ENCODE measurements around the gene BPIFB1. TPM values are rescaled to one million over a fixed set of nuclear protein-coding genes. Genes with fewer than 3 reads are reported as not detected.

BPIFB1 gene
- total and polyA plus RNA-seq, 2 of the 13 experiments (the other 11 are each of a cell fraction or from before 2014, with no cell fraction given) = 0.82 to 4.4 TPM

DNA sequence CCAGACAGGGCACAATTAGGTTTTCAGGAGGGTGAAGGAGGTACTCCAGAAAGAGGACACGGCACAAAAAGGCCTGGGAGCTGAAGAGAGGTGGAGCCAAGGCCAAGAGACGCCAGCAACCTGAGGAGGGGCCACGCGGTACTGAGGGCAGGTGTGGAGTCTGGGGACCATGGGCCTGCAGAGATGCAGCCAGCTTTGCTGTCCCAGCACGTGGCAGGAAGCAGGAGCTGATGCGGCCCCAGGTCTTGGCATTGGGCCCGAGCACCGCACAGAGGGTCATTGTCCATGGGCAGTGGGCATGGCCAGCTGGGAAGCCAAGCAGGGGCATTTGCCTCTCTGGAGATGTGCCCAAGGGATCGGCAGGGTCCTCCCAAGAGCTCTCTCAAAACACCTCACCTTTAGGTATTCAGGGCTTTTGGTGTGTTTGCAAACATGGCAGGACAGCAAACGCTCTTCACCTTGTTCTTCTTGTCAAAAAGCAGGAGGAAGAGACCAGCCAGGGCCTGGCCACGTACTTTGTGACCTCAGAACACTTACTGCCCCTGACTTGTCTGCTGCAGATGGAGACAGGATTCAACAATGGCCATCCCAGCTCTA lies 1.4 kb upstream of the BPIFB1 start (continued):
- TF ChIP-seq SUZ12 (IDR thresholded peaks at IDR 0.05; ENCODE audit: low read depth, low read length) (no peak), ZSCAN22 (CRISPR knock-in tag; IDR thresholded peaks at IDR 0.05) (no peak), NFKB2 (CRISPR knock-in tag; IDR thresholded peaks at IDR 0.05; ENCODE audit: borderline replicate concordance) (peak; percentile 67; the same call in 1 of the 2 replicates), PHF21A (CRISPR knock-in tag; IDR thresholded peaks at IDR 0.05) (no peak), ZBTB34 (CRISPR knock-in tag; IDR thresholded peaks at IDR 0.05) (peak; percentile 47; the same call in 1 of the 2 replicates), NFIC (IDR thresholded peaks at IDR 0.05; ENCODE audit: low read length) (no peak), SALL1 (CRISPR knock-in tag; IDR thresholded peaks at IDR 0.05) (peak; percentile 77), ZNF431 (CRISPR knock-in tag; IDR thresholded peaks at IDR 0.05; ENCODE audit: borderline replicate concordance, low read depth) (no peak), ZNF207 (IDR thresholded peaks at IDR 0.05; ENCODE audit: borderline replicate concordance) (no peak), ZNF263 (CRISPR knock-in tag; IDR thresholded peaks at IDR 0.05) (no peak), ZNF335 (CRISPR knock-in tag; IDR thresholded peaks at IDR 0.05) (no peak), NONO (IDR thresholded peaks at IDR 0.05) (no peak), NONO (CRISPR knock-in tag; conservative IDR thresholded peaks at IDR 0.05) (no peak), HNRNPL (IDR thresholded peaks at IDR 0.05; ENCODE audit: low read depth, low read length) (peak; percentile 98), KLF6 (CRISPR knock-in tag; IDR thresholded peaks at IDR 0.05) (no peak), IKZF5 (CRISPR knock-in tag; IDR thresholded peaks at IDR 0.05) (peak; percentile 26; the same call in 1 of the 2 replicates), HNF4G (IDR thresholded peaks at IDR 0.05; ENCODE audit: borderline replicate concordance, low read depth, low read length) (no peak), HNF4G (CRISPR knock-in tag; IDR thresholded peaks at IDR 0.05; ENCODE audit: borderline replicate concordance, low read depth) (no peak), AKAP8 (CRISPR knock-in tag; IDR thresholded peaks at IDR 0.05) (no peak), MBD4 (IDR thresholded peaks at IDR 0.05; ENCODE audit: borderline replicate concordance, low read length) (no peak), ZBTB7B (CRISPR knock-in tag; IDR thresholded peaks at IDR 0.05) (0 out of 2 replicates have a peak, but pooled peaks have one; percentile 39)
- TF ChIP-seq, protein P1, sequence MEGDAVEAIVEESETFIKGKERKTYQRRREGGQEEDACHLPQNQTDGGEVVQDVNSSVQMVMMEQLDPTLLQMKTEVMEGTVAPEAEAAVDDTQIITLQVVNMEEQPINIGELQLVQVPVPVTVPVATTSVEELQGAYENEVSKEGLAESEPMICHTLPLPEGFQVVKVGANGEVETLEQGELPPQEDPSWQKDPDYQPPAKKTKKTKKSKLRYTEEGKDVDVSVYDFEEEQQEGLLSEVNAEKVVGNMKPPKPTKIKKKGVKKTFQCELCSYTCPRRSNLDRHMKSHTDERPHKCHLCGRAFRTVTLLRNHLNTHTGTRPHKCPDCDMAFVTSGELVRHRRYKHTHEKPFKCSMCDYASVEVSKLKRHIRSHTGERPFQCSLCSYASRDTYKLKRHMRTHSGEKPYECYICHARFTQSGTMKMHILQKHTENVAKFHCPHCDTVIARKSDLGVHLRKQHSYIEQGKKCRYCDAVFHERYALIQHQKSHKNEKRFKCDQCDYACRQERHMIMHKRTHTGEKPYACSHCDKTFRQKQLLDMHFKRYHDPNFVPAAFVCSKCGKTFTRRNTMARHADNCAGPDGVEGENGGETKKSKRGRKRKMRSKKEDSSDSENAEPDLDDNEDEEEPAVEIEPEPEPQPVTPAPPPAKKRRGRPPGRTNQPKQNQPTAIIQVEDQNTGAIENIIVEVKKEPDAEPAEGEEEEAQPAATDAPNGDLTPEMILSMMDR (CRISPR knock-in tag; IDR thresholded peaks at IDR 0.05) = no peak
- TF ChIP-seq, protein P2, sequence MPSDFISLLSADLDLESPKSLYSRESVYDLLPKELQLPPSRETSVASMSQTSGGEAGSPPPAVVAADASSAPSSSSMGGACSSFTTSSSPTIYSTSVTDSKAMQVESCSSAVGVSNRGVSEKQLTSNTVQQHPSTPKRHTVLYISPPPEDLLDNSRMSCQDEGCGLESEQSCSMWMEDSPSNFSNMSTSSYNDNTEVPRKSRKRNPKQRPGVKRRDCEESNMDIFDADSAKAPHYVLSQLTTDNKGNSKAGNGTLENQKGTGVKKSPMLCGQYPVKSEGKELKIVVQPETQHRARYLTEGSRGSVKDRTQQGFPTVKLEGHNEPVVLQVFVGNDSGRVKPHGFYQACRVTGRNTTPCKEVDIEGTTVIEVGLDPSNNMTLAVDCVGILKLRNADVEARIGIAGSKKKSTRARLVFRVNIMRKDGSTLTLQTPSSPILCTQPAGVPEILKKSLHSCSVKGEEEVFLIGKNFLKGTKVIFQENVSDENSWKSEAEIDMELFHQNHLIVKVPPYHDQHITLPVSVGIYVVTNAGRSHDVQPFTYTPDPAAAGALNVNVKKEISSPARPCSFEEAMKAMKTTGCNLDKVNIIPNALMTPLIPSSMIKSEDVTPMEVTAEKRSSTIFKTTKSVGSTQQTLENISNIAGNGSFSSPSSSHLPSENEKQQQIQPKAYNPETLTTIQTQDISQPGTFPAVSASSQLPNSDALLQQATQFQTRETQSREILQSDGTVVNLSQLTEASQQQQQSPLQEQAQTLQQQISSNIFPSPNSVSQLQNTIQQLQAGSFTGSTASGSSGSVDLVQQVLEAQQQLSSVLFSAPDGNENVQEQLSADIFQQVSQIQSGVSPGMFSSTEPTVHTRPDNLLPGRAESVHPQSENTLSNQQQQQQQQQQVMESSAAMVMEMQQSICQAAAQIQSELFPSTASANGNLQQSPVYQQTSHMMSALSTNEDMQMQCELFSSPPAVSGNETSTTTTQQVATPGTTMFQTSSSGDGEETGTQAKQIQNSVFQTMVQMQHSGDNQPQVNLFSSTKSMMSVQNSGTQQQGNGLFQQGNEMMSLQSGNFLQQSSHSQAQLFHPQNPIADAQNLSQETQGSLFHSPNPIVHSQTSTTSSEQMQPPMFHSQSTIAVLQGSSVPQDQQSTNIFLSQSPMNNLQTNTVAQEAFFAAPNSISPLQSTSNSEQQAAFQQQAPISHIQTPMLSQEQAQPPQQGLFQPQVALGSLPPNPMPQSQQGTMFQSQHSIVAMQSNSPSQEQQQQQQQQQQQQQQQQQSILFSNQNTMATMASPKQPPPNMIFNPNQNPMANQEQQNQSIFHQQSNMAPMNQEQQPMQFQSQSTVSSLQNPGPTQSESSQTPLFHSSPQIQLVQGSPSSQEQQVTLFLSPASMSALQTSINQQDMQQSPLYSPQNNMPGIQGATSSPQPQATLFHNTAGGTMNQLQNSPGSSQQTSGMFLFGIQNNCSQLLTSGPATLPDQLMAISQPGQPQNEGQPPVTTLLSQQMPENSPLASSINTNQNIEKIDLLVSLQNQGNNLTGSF (CRISPR knock-in tag; IDR thresholded peaks at IDR 0.05) = 0 out of 2 replicates have a peak, but pooled peaks have one; percentile 32

Data from HepG2 (cell line).